ENCODE measurements around the gene SLC25A22.

The SLC25A22 gene

GRCh38 chr11:821512-822371 lies 23.7 kb upstream of the SLC25A22 start:
- no peak for DNase-seq

GRCh38 chr11:820655-821511 lies 22.8 kb upstream of the SLC25A22 start:
- DNase-seq: no peak

GRCh38 chr11:819943-820649 lies 22.0 kb upstream of the SLC25A22 start:
- peak; percentile 95 for DNase-seq

GRCh38 chr11:819129-819931 lies 21.2 kb upstream of the SLC25A22 start:
- DNase-seq: peak; percentile 87

GRCh38 chr11:818396-819128 lies 20.5 kb upstream of the SLC25A22 start, which contains the start of gene PNPLA2:
PNPLA2 (plus strand) TSS chr11:818914; CDS start chr11:819719, 805 bp downstream.
- DNase-seq: no peak

- DNase-seq: no peak
Observed at GRCh38 chr11:816433-816779, 18.3 kb upstream of the SLC25A22 start.

GRCh38 chr11:815675-816432 lies 17.8 kb upstream of the SLC25A22 start:
- no peak for DNase-seq

- no peak for DNase-seq
Observed at GRCh38 chr11:813456-814096, 15.5 kb upstream of the SLC25A22 start.

- no peak for DNase-seq
Observed at GRCh38 chr11:813072-813455, 15.0 kb upstream of the SLC25A22 start.

- DNase-seq: no peak
Observed at GRCh38 chr11:812390-812789, 14.3 kb upstream of the SLC25A22 start.

- DNase-seq: no peak
Observed at GRCh38 chr11:811446-812245, 13.6 kb upstream of the SLC25A22 start.

GRCh38 chr11:810040-810567 lies 12.0 kb upstream of the SLC25A22 start:
- no peak for DNase-seq

- DNase-seq: peak; percentile 98
Observed at GRCh38 chr11:809287-810039, 11.4 kb upstream of the SLC25A22 start, which contains the start of gene RPLP2. RPLP2 (plus strand) TSS chr11:809967; CDS start chr11:810235, 268 bp downstream.

- no peak for DNase-seq
Observed at GRCh38 chr11:808427-809286, 10.6 kb upstream of the SLC25A22 start.

- no peak for DNase-seq
Observed at GRCh38 chr11:804599-804964, 6.5 kb upstream of the SLC25A22 start.

- no peak for DNase-seq
Observed at GRCh38 chr11:803770-804598, 5.9 kb upstream of the SLC25A22 start.

GRCh38 chr11:803467-803742 lies 5.3 kb upstream of the SLC25A22 start:
- no peak for DNase-seq

Measured in effector CD4-positive, alpha-beta T cell (primary cell).